Right ventricle myocardium superior (tissue), 1 donor: ENCODE results near the gene ZBTB20. TPM values are rescaled to one million over a fixed set of nuclear protein-coding genes. Genes with fewer than 3 reads are reported as not detected.
"Not testable (repeated sequence)": the region's sequence is repeated elsewhere in the genome, so short reads cannot be mapped to it uniquely, and the experiment has no call there.

ENCODE experiments used
- ATAC-seq: fragments of 200-7000 bp; cut with Tn5 transposase; one replicate; pipeline ENCODE4 v1.9.1; 2020; ENCODE audit warnings: mild to moderate bottlenecking; ENCODE audit not compliant: poor library complexity
- DNase-seq: peaks from one replicate; pipeline ENCODE4 v3.0.0-alpha.2; 2020
- intact Hi-C: fragments of 100-400 bp; cut with DNase I; formaldehyde crosslinking; loops from one replicate; pipeline ENCODE4 v1.11.2; 2022
- long read RNA-seq: library from polyadenylated mRNA; unstranded; transcript quantifications from one replicate; pipeline ENCODE4 v2.0.0, GENCODE V29; 2021
- total RNA-seq: library from RNA; stranded (reverse); fragmentation: NEBNext Ultra II Directional; extraction: Animal tissue kit (Norgen Biotek cat#: 25700); gene quantifications from one replicate; pipeline ENCODE4 v1.2.1, GENCODE V29; 2021
- donor health status: DM: no; HTN: yes; CAD: no; lungs with severe emphysema.

The ZBTB20 gene
- 53.4 TPM for total RNA-seq
- long read RNA-seq, full-length matches to known transcripts = 14 of 74 reads
- long read RNA-seq, partial matches to known transcripts = 15 of 74 reads
- long read RNA-seq, other reads (novel, unspliced or antisense) = 45 of 74 reads

DNA sequence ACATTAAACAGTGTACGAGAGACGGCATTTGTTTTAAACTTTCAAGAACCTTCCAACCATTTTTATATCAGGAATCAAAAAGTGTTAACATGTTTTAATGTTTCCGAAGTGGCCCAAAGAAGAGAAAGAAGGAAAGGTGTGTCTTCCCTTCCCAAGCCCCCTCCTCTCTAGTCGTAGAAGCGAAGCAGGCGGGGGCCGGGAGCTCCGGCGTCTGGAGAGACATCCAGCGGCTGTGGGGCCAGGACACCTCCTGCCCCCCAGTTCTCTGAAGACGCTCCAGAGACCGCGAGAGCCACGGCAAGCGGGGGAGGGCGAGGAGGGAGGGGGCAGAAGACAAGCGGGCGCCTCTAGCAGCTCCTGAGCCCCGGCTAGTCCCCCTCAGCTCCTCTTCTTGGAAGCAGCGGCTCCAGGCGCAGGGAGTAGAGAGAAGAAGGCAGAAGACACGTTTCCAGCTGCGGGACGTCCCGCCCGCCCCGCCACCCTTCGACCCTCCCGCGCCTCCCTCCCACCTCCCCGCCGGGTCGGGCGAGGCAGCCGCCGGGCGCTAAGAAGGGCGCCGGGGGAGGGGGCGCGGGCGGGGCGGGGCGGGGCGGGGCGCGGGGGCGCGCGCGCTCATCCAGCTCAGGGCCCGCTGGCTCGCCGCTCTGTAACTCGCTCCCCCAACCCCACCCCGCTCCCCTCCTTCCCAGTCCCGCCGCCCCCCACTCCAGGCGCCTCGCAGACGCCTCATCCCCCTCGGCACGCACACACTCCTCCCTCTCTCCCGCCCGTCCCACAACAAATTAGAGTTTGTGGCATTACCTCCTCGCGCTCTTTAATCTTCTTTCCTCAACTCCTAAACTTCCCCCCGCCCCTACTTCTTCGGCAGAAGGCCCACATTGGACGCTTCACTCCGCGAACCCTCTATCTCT, at the start of gene ZBTB20:
ZBTB20 (minus strand) TSS at position 871 of the 911 bp plus-strand sequence.
- ATAC-seq = peak; percentile 55
- intact Hi-C loops = no loop called here

DNA sequence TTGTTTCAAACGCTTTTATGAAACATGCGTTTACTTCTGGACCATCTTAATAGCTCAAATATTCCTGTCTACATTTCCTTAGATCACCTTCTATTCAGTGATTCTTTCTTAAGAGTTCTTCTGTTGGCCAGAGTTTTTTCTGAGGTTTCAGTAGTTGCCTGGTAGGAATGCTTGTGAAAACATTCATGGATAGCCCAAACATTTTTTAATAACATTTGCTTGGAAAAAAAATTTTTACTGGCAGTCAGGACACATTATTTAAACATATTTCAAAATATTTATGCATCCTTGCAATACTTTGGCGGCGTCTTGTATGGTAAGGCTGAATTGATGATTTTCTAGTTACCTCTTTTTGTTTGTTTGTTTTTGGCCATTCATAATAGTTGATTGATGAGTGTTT, 47.4 kb upstream of the ZBTB20 start:
- DNase-seq (no peak), ATAC-seq (no peak)
- intact Hi-C loops = no loop called here

More for the DNA sequence above, at the start of gene ZBTB20:
- peak; percentile 71 for DNase-seq

- ATAC-seq (no peak), DNase-seq (no peak)
- intact Hi-C loops = no loop called here
Measured at GRCh38 chr3:115190747-115191146, 43.7 kb upstream of the ZBTB20 start.

DNA sequence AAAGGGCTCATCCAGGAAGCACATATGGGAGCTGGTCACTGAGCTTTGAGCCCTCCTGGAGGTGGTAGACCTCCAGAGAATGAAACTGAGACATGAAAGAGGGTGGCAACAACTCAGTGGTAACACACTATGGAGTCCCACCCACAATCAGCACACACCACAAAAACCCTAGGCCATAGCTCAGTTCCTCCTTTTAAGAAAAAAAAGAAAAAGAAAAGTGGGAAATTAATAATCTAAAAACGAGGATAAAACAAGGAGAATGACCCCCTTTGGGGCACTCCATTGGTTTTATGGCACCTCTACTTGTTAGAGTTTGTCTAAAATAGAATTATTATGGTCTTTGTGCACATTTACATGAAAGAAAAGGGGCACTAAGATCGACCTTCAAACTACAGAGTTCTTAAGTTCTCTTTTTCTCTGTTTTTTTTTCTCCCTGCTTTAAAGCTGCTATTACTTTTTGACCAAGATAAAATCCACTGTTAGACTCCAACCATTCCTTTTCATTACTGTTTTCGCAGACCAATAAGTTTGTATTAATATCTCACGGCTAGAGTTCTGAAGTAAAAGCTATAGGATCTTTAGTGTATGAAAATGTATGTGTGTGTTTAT, 40.2 kb upstream of the ZBTB20 start:
- ATAC-seq (no peak), DNase-seq (no peak)
- intact Hi-C loops = no loop called here

- intact Hi-C loops = no loop called here
- ATAC-seq = no peak
- DNase-seq = no peak
Measured at GRCh38 chr3:115186351-115187148, 39.5 kb upstream of the ZBTB20 start.

- DNase-seq, intact Hi-C loops, ATAC-seq: not testable (repeated sequence)
Measured at GRCh38 chr3:115184859-115185572, 37.9 kb upstream of the ZBTB20 start.

GRCh38 chr3:115178930-115179329, 31.8 kb upstream of the ZBTB20 start:
- ATAC-seq, intact Hi-C loops, DNase-seq: not testable (repeated sequence)

DNA sequence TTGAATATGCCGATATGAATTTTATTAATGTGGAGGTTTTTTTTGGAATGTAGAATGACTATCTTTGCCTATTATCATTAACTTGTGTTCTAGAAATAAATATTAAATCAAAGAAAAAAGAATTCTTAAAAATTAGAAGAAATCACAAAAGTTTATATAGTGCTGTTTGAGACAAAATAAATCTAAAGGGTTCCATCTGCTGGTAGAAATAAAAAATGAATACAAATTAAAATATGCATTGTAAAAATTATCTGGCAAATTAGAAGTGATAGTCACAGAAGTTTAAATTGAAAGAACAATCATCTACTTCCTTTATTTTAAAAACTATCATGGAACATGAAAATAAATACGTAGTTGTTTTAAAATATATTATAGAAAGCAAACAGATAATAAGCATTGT, 22.7 kb upstream of the ZBTB20 start:
- no peak for DNase-seq
- no peak for ATAC-seq
- intact Hi-C loops = loop anchor here (10.0 kb wide), 2 partner anchors 345 to 795 kb away; no protein-coding TSS in a partner anchor

DNA sequence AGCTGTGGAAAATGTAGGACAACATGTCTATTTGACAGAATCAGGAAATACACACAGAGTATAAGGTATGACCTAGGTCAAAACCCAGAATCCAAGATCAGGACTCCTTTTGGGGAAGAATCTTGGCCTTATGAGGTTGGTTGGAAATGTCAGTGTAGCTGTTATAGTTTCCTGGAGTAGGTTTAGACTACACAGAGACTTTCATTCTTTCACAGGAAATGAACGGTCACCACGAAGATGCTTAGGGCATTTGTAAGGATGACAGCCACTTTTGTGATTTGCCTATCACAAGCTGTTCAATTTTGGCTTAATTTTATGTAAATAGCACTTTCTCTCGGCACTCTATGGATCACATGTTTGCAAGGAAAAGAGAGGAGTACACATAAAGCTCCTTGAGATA, 18.6 kb upstream of the ZBTB20 start:
- ATAC-seq (no peak), DNase-seq (no peak)
- intact Hi-C loops = loop anchor here (10.0 kb wide), 2 partner anchors 341 to 791 kb away; no protein-coding TSS in a partner anchor

GRCh38 chr3:115165266-115165665, 18.2 kb upstream of the ZBTB20 start:
- DNase-seq = no peak
- intact Hi-C loops = loop anchor here (10.0 kb wide), 2 partner anchors 340 to 790 kb away; no protein-coding TSS in a partner anchor
- ATAC-seq = no peak

GRCh38 chr3:115164374-115165221, 17.5 kb upstream of the ZBTB20 start:
- DNase-seq (no peak), ATAC-seq (no peak)
- intact Hi-C loops = loop anchor here (10.0 kb wide), 2 partner anchors 340 to 790 kb away; no protein-coding TSS in a partner anchor

GRCh38 chr3:115162759-115163158, 15.7 kb upstream of the ZBTB20 start:
- DNase-seq = no peak
- ATAC-seq = no peak
- intact Hi-C loops = loop anchor here (10.0 kb wide), 2 partner anchors 338 to 788 kb away; no protein-coding TSS in a partner anchor

DNA sequence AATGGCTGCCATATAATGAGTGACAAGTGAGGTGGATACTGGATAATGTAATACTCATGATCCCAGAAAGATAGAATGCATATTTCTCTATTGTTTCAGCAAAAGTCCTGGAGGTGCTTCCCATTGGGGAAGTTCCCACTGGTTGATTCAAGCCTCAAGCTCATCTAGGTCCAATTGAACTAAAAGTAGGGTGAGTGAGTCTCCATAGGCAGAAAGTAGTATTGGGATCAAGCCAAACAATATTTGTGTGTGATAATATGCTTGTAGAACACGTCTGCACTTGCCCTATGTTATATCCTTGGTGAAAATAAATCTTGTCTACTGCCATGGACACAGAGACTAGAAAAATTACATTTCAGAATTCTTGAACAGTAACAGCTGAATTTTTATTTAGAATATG, 14.8 kb upstream of the ZBTB20 start:
- DNase-seq (no peak), ATAC-seq (no peak)
- intact Hi-C loops = loop anchor here (10.0 kb wide), 2 partner anchors 337 to 787 kb away; no protein-coding TSS in a partner anchor

- DNase-seq = no peak
- ATAC-seq = no peak
- intact Hi-C loops = loop anchor here (10.0 kb wide), 2 partner anchors 336 to 786 kb away; no protein-coding TSS in a partner anchor
Measured at GRCh38 chr3:115161168-115161834, 14.2 kb upstream of the ZBTB20 start.

- DNase-seq (no peak), ATAC-seq (no peak)
- intact Hi-C loops = loop anchor here (10.0 kb wide), 2 partner anchors 335 to 785 kb away; no protein-coding TSS in a partner anchor
Measured at GRCh38 chr3:115160295-115160694, 13.2 kb upstream of the ZBTB20 start.

- DNase-seq (no peak), ATAC-seq (no peak)
- intact Hi-C loops = no loop called here
Measured at GRCh38 chr3:115156046-115156654, 9.1 kb upstream of the ZBTB20 start.
